ENCODE data around the gene RAB26.

RAB26 gene

GRCh38 chr16:2155091-2155950 lies 6.9 kb downstream of the RAB26 start, which contains the start of gene TRAF7 (continued):
- TF ChIP-seq ZNF548 (tag by site-specific recombination; IDR thresholded peaks at IDR 0.05) (no peak), ZNF426 (tag by site-specific recombination; IDR thresholded peaks at IDR 0.05) (no peak), ZNF48 (tag by site-specific recombination; IDR thresholded peaks at IDR 0.05) (no peak), ZNF19 (tag by site-specific recombination; IDR thresholded peaks at IDR 0.05; ENCODE audit: low read depth) (no peak), ZNF221 (tag by site-specific recombination; IDR thresholded peaks at IDR 0.05; ENCODE audit: borderline replicate concordance) (no peak), OVOL3 (tag by site-specific recombination; IDR thresholded peaks at IDR 0.05) (0 out of 2 replicates have a peak, but pooled peaks have one; percentile 65), ZNF561 (tag by site-specific recombination; IDR thresholded peaks at IDR 0.05; ENCODE audit: borderline replicate concordance) (0 out of 2 replicates have a peak, but pooled peaks have one; percentile 14), ZNF473 (tag by site-specific recombination; IDR thresholded peaks at IDR 0.05) (no peak), YY1 (tag by site-specific recombination; IDR thresholded peaks at IDR 0.05) (peak; percentile 65), ZBTB20 (tag by site-specific recombination; IDR thresholded peaks at IDR 0.05) (peak; percentile 97), ZNF223 (tag by site-specific recombination; IDR thresholded peaks at IDR 0.05) (no peak), ZNF777 (tag by site-specific recombination; IDR thresholded peaks at IDR 0.05; ENCODE audit: borderline replicate concordance) (no peak), ZNF214 (tag by site-specific recombination; IDR thresholded peaks at IDR 0.05; ENCODE audit: borderline replicate concordance) (no peak), SP3 (tag by site-specific recombination; IDR thresholded peaks at IDR 0.05) (peak; percentile 93), ZNF843 (tag by site-specific recombination; IDR thresholded peaks at IDR 0.05) (peak; percentile 27; the same call in 1 of the 2 replicates), ZNF16 (tag by site-specific recombination; IDR thresholded peaks at IDR 0.05; ENCODE audit: low read depth) (no peak), ZNF362 (tag by site-specific recombination; IDR thresholded peaks at IDR 0.05) (no peak), ZNF112 (tag by site-specific recombination; IDR thresholded peaks at IDR 0.05) (no peak), GFI1B (tag by site-specific recombination; IDR thresholded peaks at IDR 0.05) (no peak), ZNF37A (tag by site-specific recombination; IDR thresholded peaks at IDR 0.05) (no peak), BCL6B (tag by site-specific recombination; IDR thresholded peaks at IDR 0.05) (no peak), SP2 (tag by site-specific recombination; IDR thresholded peaks at IDR 0.05) (peak; percentile 99), ZNF280D (tag by site-specific recombination; IDR thresholded peaks at IDR 0.05) (no peak), KLF7 (tag by site-specific recombination; IDR thresholded peaks at IDR 0.05; ENCODE audit: borderline replicate concordance) (no peak), IKZF3 (tag by site-specific recombination; IDR thresholded peaks at IDR 0.05) (no peak), PBX3 (CRISPR knock-in tag; IDR thresholded peaks at IDR 0.05) (peak; percentile 93), ZNF488 (tag by site-specific recombination; IDR thresholded peaks at IDR 0.05) (no peak), ZNF704 (tag by site-specific recombination; IDR thresholded peaks at IDR 0.05) (no peak)

Data from HEK293 (cell line).